ENCODE results near the gene CAPN5.

- TF ChIP-seq CTCF (conservative IDR thresholded peaks at IDR 0.05) (no peak), ZFX (IDR thresholded peaks at IDR 0.05) (no peak)
Measured at GRCh38 chr11:77027275-77027674, 39.5 kb upstream of the CAPN5 start.
